ENCODE data around the gene HNF4A. TPM values are rescaled to one million over a fixed set of nuclear protein-coding genes. Genes with fewer than 3 reads are reported as not detected.

HNF4A gene
- total and polyA plus RNA-seq, 2 of the 13 experiments (the other 11 are each of a cell fraction or from before 2014, with no cell fraction given), result 80.9 to 169 TPM

DNA sequence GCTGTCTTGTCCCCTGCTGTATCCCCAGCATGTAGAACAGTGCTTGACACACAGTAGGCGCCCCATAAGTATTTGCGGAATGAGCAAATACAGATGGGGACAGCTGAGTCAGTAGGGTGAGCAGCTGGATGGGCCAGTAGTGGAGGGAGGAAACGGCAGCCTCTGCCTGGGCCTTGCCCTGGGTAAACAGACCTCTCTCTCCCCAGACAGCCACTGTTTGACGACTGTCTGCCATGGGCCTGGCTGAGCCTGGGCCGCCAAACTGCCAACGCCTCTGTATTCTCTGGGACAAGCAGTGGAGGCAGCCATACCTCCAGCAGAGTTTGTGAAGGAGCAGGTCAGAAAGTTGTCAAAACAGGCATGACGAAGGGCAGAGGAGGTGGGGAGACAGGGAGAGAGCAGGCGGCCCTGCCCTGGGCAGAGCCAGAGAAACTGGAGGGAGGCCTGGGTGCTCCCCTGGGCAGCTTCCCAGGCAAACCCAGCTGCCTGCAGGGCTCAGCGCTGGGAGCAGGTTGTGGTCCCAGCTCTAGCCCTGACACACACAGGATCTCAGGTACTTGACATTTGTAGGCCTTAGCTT, 15.2 kb downstream of the HNF4A start (continued):
- TF ChIP-seq, protein P1, sequence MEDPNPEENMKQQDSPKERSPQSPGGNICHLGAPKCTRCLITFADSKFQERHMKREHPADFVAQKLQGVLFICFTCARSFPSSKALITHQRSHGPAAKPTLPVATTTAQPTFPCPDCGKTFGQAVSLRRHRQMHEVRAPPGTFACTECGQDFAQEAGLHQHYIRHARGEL (CRISPR knock-in tag; IDR thresholded peaks at IDR 0.05), result 0 out of 2 replicates have a peak, but pooled peaks have one; percentile 52
- TF ChIP-seq WIZ (CRISPR knock-in tag; IDR thresholded peaks at IDR 0.05) (no peak), ZHX2 (IDR thresholded peaks at IDR 0.05; ENCODE audit: low read depth) (peak; percentile 59; the same call in 1 of the 2 replicates), ZHX2 (CRISPR knock-in tag; IDR thresholded peaks at IDR 0.05; ENCODE audit: borderline replicate concordance) (no peak), ATF7-NPFF (CRISPR knock-in tag; IDR thresholded peaks at IDR 0.05; ENCODE audit: low read depth) (no peak; the same call in 1 of the 2 replicates), ZNF550 (CRISPR knock-in tag; IDR thresholded peaks at IDR 0.05; ENCODE audit: borderline replicate concordance) (no peak), NR3C1 (CRISPR knock-in tag; IDR thresholded peaks at IDR 0.05) (no peak), TAF1 (CRISPR knock-in tag; IDR thresholded peaks at IDR 0.05) (no peak), EZH2 (conservative IDR thresholded peaks at IDR 0.05; ENCODE audit: low read depth, low read length) (no peak), TAF15 (IDR thresholded peaks at IDR 0.05; ENCODE audit: low read depth, low read length, poor library complexity, severe bottlenecking) (no peak)
- TF ChIP-seq, protein P2, sequence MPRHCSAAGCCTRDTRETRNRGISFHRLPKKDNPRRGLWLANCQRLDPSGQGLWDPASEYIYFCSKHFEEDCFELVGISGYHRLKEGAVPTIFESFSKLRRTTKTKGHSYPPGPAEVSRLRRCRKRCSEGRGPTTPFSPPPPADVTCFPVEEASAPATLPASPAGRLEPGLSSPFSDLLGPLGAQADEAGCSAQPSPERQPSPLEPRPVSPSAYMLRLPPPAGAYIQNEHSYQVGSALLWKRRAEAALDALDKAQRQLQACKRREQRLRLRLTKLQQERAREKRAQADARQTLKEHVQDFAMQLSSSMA (CRISPR knock-in tag; IDR thresholded peaks at IDR 0.05), result no peak; the same call in 1 of the 2 replicates
- TF ChIP-seq, protein P3, sequence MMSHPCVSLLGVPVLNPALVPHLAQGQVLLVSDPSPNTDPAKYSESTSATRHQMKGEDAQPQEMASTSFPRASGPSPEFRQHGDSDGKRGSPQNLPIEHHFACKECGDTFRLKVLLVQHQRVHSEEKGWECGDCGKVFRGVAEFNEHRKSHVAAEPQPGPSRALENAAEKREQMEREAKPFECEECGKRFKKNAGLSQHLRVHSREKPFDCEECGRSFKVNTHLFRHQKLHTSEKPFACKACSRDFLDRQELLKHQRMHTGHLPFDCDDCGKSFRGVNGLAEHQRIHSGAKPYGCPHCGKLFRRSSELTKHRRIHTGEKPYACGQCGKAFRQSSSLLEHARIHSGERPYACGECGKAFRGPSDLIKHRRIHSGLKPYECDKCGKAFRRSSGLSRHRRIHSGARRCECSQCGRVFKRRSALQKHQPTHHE (CRISPR knock-in tag; IDR thresholded peaks at IDR 0.05; ENCODE audit: borderline replicate concordance), result no peak
- TF ChIP-seq, protein P4, sequence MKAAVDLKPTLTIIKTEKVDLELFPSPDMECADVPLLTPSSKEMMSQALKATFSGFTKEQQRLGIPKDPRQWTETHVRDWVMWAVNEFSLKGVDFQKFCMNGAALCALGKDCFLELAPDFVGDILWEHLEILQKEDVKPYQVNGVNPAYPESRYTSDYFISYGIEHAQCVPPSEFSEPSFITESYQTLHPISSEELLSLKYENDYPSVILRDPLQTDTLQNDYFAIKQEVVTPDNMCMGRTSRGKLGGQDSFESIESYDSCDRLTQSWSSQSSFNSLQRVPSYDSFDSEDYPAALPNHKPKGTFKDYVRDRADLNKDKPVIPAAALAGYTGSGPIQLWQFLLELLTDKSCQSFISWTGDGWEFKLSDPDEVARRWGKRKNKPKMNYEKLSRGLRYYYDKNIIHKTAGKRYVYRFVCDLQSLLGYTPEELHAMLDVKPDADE (CRISPR knock-in tag; IDR thresholded peaks at IDR 0.05), result no peak
- TF ChIP-seq, protein P5, sequence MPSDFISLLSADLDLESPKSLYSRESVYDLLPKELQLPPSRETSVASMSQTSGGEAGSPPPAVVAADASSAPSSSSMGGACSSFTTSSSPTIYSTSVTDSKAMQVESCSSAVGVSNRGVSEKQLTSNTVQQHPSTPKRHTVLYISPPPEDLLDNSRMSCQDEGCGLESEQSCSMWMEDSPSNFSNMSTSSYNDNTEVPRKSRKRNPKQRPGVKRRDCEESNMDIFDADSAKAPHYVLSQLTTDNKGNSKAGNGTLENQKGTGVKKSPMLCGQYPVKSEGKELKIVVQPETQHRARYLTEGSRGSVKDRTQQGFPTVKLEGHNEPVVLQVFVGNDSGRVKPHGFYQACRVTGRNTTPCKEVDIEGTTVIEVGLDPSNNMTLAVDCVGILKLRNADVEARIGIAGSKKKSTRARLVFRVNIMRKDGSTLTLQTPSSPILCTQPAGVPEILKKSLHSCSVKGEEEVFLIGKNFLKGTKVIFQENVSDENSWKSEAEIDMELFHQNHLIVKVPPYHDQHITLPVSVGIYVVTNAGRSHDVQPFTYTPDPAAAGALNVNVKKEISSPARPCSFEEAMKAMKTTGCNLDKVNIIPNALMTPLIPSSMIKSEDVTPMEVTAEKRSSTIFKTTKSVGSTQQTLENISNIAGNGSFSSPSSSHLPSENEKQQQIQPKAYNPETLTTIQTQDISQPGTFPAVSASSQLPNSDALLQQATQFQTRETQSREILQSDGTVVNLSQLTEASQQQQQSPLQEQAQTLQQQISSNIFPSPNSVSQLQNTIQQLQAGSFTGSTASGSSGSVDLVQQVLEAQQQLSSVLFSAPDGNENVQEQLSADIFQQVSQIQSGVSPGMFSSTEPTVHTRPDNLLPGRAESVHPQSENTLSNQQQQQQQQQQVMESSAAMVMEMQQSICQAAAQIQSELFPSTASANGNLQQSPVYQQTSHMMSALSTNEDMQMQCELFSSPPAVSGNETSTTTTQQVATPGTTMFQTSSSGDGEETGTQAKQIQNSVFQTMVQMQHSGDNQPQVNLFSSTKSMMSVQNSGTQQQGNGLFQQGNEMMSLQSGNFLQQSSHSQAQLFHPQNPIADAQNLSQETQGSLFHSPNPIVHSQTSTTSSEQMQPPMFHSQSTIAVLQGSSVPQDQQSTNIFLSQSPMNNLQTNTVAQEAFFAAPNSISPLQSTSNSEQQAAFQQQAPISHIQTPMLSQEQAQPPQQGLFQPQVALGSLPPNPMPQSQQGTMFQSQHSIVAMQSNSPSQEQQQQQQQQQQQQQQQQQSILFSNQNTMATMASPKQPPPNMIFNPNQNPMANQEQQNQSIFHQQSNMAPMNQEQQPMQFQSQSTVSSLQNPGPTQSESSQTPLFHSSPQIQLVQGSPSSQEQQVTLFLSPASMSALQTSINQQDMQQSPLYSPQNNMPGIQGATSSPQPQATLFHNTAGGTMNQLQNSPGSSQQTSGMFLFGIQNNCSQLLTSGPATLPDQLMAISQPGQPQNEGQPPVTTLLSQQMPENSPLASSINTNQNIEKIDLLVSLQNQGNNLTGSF (CRISPR knock-in tag; IDR thresholded peaks at IDR 0.05), result peak; percentile 49; the same call in 1 of the 2 replicates
